HEK293T (cell line): Measurements from ENCODE around the gene KDM6A.

Source experiments
- CTCF ChIA-PET: fragments of 350-600 bp; formaldehyde crosslinking; extraction: SDS; loops from one replicate; lab custom pipeline; 2021; ENCODE audit warnings: antibody characterized with exemption, inconsistent platforms; lab: Yijun Ruan, JAX
- POLR2A ChIA-PET: fragments of 350-600 bp; formaldehyde crosslinking; extraction: SDS; loops from one replicate; lab custom pipeline; 2020; ENCODE audit warnings: antibody characterized with exemption, inconsistent platforms; lab: Yijun Ruan, JAX
- DNase-seq: peaks from one replicate; pipeline ENCODE4 v3.0.0; 2012; ENCODE audit warnings: mixed read lengths; ENCODE audit errors: extremely low spot score
- ARNT ChIP-seq: fragments of 450-650 bp; IDR thresholded peaks from 2 replicates; pipeline ENCODE4 v1.6.1; 2017; ENCODE audit warnings: mild to moderate bottlenecking
- BHLHE40 ChIP-seq: fragments of 450-650 bp; IDR thresholded peaks from 2 replicates; pipeline ENCODE4 v1.6.1; 2016; ENCODE audit warnings: mild to moderate bottlenecking, moderate library complexity, borderline replicate concordance
- CTBP1 ChIP-seq: fragments of 450-650 bp; IDR thresholded peaks from 2 replicates; pipeline ENCODE4 v1.6.1; 2016; ENCODE audit warnings: borderline replicate concordance
- ELF4 ChIP-seq: fragments of 450-650 bp; IDR thresholded peaks from 2 replicates; pipeline ENCODE4 v1.6.1; 2017; ENCODE audit warnings: antibody characterized with exemption
- FOXA1 ChIP-seq: fragments of 450-650 bp; IDR thresholded peaks from 2 replicates; pipeline ENCODE4 v1.6.1; 2016; ENCODE audit warnings: mild to moderate bottlenecking
- FOXK2 ChIP-seq: fragments of 450-650 bp; IDR thresholded peaks from 2 replicates; pipeline ENCODE4 v1.6.1; 2016; ENCODE audit warnings: mild to moderate bottlenecking
- FOXM1 ChIP-seq: fragments of 450-650 bp; IDR thresholded peaks from 2 replicates; pipeline ENCODE4 v1.6.1; 2017; ENCODE audit warnings: mild to moderate bottlenecking, borderline replicate concordance
- HDGF ChIP-seq: fragments of 450-650 bp; IDR thresholded peaks from 2 replicates; pipeline ENCODE4 v1.6.1; 2017; ENCODE audit warnings: antibody characterized with exemption, borderline replicate concordance
- L3MBTL2 ChIP-seq: fragments of 450-650 bp; conservative IDR thresholded peaks from 2 replicates; pipeline ENCODE4 v1.6.1; 2016; ENCODE audit warnings: mild to moderate bottlenecking
- LEF1 ChIP-seq: fragments of 450-650 bp; IDR thresholded peaks from 2 replicates; pipeline ENCODE4 v1.6.1; 2017; ENCODE audit warnings: mild to moderate bottlenecking, borderline replicate concordance
- NFRKB ChIP-seq: fragments of 450-650 bp; IDR thresholded peaks from 2 replicates; pipeline ENCODE4 v1.6.1; 2016; ENCODE audit warnings: mild to moderate bottlenecking, moderate library complexity
- SP1 ChIP-seq: fragments of 450-650 bp; IDR thresholded peaks from 2 replicates; pipeline ENCODE4 v1.6.1; 2017
- SUZ12 ChIP-seq: fragments of 450-650 bp; IDR thresholded peaks from 2 replicates; pipeline ENCODE4 v1.6.1; 2016; ENCODE audit warnings: mild to moderate bottlenecking
- TARDBP ChIP-seq: fragments of 450-650 bp; IDR thresholded peaks from 2 replicates; pipeline ENCODE4 v1.6.1; 2016
- ZNF384 ChIP-seq: fragments of 450-650 bp; IDR thresholded peaks from 2 replicates; pipeline ENCODE4 v1.6.1; 2016
- TF ChIP-seq, protein P1 (sequence below): fragments of 450-650 bp; IDR thresholded peaks from 2 replicates; pipeline ENCODE4 v1.6.1; 2016

The KDM6A gene

GRCh38 chrX:45137531-45137930 lies 264.5 kb downstream of the KDM6A start:
- ChIA-PET POLR2A (no interaction called here), CTCF (no interaction called here)
- no peak for DNase-seq
- TF ChIP-seq ELF4 (no peak), CTBP1 (no peak), SUZ12 (no peak), ARNT (no peak), FOXM1 (no peak), HDGF (no peak), L3MBTL2 (no peak), ZNF384 (no peak), BHLHE40 (no peak), LEF1 (no peak), FOXA1 (no peak), FOXK2 (no peak), TARDBP (no peak), SP1 (no peak)
- TF ChIP-seq, protein P1, sequence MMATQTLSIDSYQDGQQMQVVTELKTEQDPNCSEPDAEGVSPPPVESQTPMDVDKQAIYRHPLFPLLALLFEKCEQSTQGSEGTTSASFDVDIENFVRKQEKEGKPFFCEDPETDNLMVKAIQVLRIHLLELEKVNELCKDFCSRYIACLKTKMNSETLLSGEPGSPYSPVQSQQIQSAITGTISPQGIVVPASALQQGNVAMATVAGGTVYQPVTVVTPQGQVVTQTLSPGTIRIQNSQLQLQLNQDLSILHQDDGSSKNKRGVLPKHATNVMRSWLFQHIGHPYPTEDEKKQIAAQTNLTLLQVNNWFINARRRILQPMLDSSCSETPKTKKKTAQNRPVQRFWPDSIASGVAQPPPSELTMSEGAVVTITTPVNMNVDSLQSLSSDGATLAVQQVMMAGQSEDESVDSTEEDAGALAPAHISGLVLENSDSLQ: no peak

DNA sequence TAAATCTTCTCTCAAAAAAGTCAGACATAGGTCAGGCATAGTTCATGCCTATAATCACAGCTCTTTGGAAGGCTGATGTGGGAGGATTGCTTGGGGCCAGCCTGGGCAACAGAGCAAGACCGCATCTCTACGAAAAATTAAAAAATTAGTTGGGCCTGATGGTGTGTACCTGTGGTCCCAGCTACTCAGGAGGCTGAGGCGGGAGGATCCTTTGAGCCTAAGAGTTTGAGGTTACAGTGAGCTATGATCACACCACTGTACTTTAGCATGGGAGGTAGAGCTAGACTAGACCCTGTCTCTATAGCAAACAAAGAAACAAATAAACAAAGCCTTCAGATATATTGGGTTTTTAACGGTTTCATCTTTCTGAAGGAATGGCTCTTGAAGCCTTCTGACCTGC lies 265.5 kb downstream of the KDM6A start:
- TF ChIP-seq ELF4: no peak
- no peak for TF ChIP-seq HDGF
- no peak for TF ChIP-seq CTBP1
- TF ChIP-seq SP1: no peak
- CTCF ChIA-PET: interaction anchor here (0.6 kb wide), 1 partner anchor 77 kb away, joined by 5 read pairs; no protein-coding TSS in a partner anchor
- POLR2A ChIA-PET: no interaction called here
- no peak for DNase-seq

- DNase-seq: no peak
- ChIA-PET CTCF (no interaction called here), POLR2A (no interaction called here)
- no peak for TF ChIP-seq HDGF
- no peak for TF ChIP-seq SP1
- TF ChIP-seq NFRKB: no peak
- TF ChIP-seq CTBP1: no peak
- TF ChIP-seq FOXM1: no peak
- TF ChIP-seq ARNT: no peak
- no peak for TF ChIP-seq L3MBTL2
- no peak for TF ChIP-seq FOXK2
- no peak for TF ChIP-seq SUZ12
- TF ChIP-seq, protein P1: no peak
- no peak for TF ChIP-seq FOXA1
- no peak for TF ChIP-seq ZNF384
- no peak for TF ChIP-seq LEF1
- TF ChIP-seq TARDBP: no peak
- TF ChIP-seq BHLHE40: no peak
- no peak for TF ChIP-seq ELF4
These were observed 267.8 kb downstream of the KDM6A start for GRCh38 chrX:45140812-45141211.

DNA sequence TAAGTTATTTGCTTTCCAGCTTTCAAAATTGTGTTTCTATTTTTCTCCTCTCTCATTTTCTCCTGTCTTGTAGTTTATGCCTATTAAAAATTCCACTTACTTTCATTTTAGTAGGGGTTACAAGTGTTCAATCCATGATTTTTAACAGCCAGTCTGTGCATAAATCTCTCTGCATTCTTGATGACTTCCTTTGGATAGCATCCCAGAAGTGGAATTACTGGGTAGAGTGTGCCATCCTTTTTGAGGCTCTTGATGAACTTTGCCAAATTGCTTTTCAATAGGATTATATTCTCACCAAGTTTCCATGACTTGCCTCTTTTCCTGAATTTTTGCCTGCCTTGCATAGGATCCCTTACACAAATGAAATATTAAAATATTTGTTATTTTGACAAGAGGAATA lies 269.2 kb downstream of the KDM6A start:
- CTCF ChIA-PET: no interaction called here

GRCh38 chrX:45143455-45143854 lies 270.5 kb downstream of the KDM6A start:
- DNase-seq: no peak
- TF ChIP-seq SP1: no peak
- no peak for TF ChIP-seq LEF1
- TF ChIP-seq, protein P1: no peak
- TF ChIP-seq HDGF: no peak
- TF ChIP-seq NFRKB: no peak
- no peak for TF ChIP-seq FOXK2
- no peak for TF ChIP-seq FOXA1
- TF ChIP-seq ARNT: no peak
- TF ChIP-seq ELF4: no peak
- TF ChIP-seq FOXM1: no peak
- no peak for TF ChIP-seq SUZ12
- ChIA-PET POLR2A (no interaction called here), CTCF (no interaction called here)

More for the DNA sequence above, 269.2 kb downstream of the KDM6A start:
- no peak for DNase-seq
- POLR2A ChIA-PET: no interaction called here
- TF ChIP-seq FOXK2 (no peak), LEF1 (no peak), SP1 (no peak), FOXA1 (no peak), CTBP1 (no peak), SUZ12 (no peak), BHLHE40 (no peak), TARDBP (no peak), L3MBTL2 (no peak), ZNF384 (no peak), NFRKB (no peak), FOXM1 (no peak), HDGF (no peak)
- TF ChIP-seq, protein P1: no peak

- DNase-seq: no peak
- ChIA-PET CTCF (no interaction called here), POLR2A (no interaction called here)
- TF ChIP-seq FOXK2: no peak
These were observed 272.7 kb downstream of the KDM6A start for GRCh38 chrX:45145492-45146215.
